Activated CD4-positive, alpha-beta T cell treated with anti-CD3 and anti-CD28 coated beads, Interleukin-2, Interleukin-6, amounts not matched to agents 100 ng/mL and 50 ng/mL, durations not matched to agents 16 hours and 8 hours (primary cell): ENCODE results near the gene RPL3.
A peak's percentile ranks its signal among the peaks of the same experiment; 100 is the strongest.
"Not testable (repeated sequence)": the region's sequence is repeated elsewhere in the genome, so short reads cannot be mapped to it uniquely, and the experiment has no call there.

ENCODE experiments used
- DNase-seq: peaks from one replicate; pipeline ENCODE4 v3.0.0-alpha.2; 2020

The RPL3 gene

GRCh38 chr22:39350757-39351688, 31.6 kb upstream of the RPL3 start:
- DNase-seq: no peak

- no peak for DNase-seq
These were observed 30.7 kb upstream of the RPL3 start, which contains the start of gene SYNGR1 for GRCh38 chr22:39349967-39350726. TSS of gene SYNGR1 (plus strand) at chr22:39349991. CDS start at chr22:39350011, 20 bp downstream.

GRCh38 chr22:39349506-39349966, 30.1 kb upstream of the RPL3 start:
- no peak for DNase-seq

GRCh38 chr22:39348909-39349505, 29.6 kb upstream of the RPL3 start:
- DNase-seq: no peak

- DNase-seq: no peak
These were observed 25.8 kb upstream of the RPL3 start for GRCh38 chr22:39345231-39345630.

GRCh38 chr22:39344046-39344390, 24.6 kb upstream of the RPL3 start:
- DNase-seq: no peak

GRCh38 chr22:39343259-39344045, 24.0 kb upstream of the RPL3 start:
- DNase-seq: peak; percentile 59

GRCh38 chr22:39341179-39341578, 21.8 kb upstream of the RPL3 start:
- DNase-seq: no peak

- not testable (repeated sequence) for DNase-seq
These were observed 20.4 kb upstream of the RPL3 start for GRCh38 chr22:39339775-39340174.

GRCh38 chr22:39336411-39336810, 17.0 kb upstream of the RPL3 start:
- DNase-seq: no peak

GRCh38 chr22:39332441-39333064, 13.1 kb upstream of the RPL3 start:
- DNase-seq: peak; percentile 44

- DNase-seq: not testable (repeated sequence)
These were observed 11.1 kb upstream of the RPL3 start for GRCh38 chr22:39330553-39330952.

GRCh38 chr22:39327995-39328754, 8.8 kb upstream of the RPL3 start:
- DNase-seq: no peak

- no peak for DNase-seq
These were observed 6.0 kb upstream of the RPL3 start for GRCh38 chr22:39325392-39325932.

- not testable (repeated sequence) for DNase-seq
These were observed 1.2 kb upstream of the RPL3 start for GRCh38 chr22:39320616-39321029.

GRCh38 chr22:39318507-39319283, 728 bp downstream of the RPL3 start:
- DNase-seq: peak; percentile 28

- peak; percentile 27 for DNase-seq
These were observed 1.5 kb downstream of the RPL3 start for GRCh38 chr22:39317775-39318506.

GRCh38 chr22:39317084-39317774, 2.2 kb downstream of the RPL3 start:
- peak; percentile 39 for DNase-seq
